ENCODE measurements around the gene WDR6.
A peak's percentile ranks its signal among the peaks of the same experiment; 100 is the strongest.

WDR6 gene

GRCh38 chr3:49027634-49028033 is 20.4 kb downstream of the WDR6 start:
- Histone ChIP-seq H2AFZ (no peak overlapping the region), H3K4me2 (ENCODE audit: low read length) (no peak overlapping the region), H3K36me3 (ENCODE audit: control insufficient read depth, insufficient read depth, low read length) (no peaks in the 10 kb centered on the region), H3K9ac (no peak overlapping the region), H3K4me1 (peaks cover 11% of the 10 kb centered on the region), H3K79me2 (peaks cover 3% of the 10 kb centered on the region), H3K4me3 (ENCODE audit: low read depth, low read length) (no peak overlapping the region), H3K27me3 (ENCODE audit: control insufficient read depth, insufficient read depth, low read length) (no peaks in the 10 kb centered on the region), H3K9me3 (ENCODE audit: control insufficient read depth, low read length) (no peaks in the 10 kb centered on the region), H3K27ac (no peak overlapping the region)
- no peak for TF ChIP-seq CTCF (IDR thresholded peaks at IDR 0.05)

GRCh38 chr3:49028298-49028672 is 21.1 kb downstream of the WDR6 start:
- no peaks in the 10 kb centered on the region for H3K27me3 ChIP-seq (ENCODE audit: control insufficient read depth, insufficient read depth, low read length)
- TF ChIP-seq CTCF (IDR thresholded peaks at IDR 0.05), result no peak
- H3K36me3 ChIP-seq (ENCODE audit: control insufficient read depth, insufficient read depth, low read length), result no peaks in the 10 kb centered on the region
- H3K4me3 ChIP-seq (ENCODE audit: low read depth, low read length), result peak overlapping the region; percentile 78
- peaks cover 11% of the 10 kb centered on the region for H3K4me1 ChIP-seq
- H3K4me2 ChIP-seq (ENCODE audit: low read length), result peak overlapping the region; percentile 83
- H3K9ac ChIP-seq, result no peak overlapping the region
- H3K79me2 ChIP-seq, result peaks cover 3% of the 10 kb centered on the region
- H3K27ac ChIP-seq, result peak overlapping the region; percentile 89
- H3K9me3 ChIP-seq (ENCODE audit: control insufficient read depth, low read length), result no peaks in the 10 kb centered on the region
- no peak overlapping the region for H2AFZ ChIP-seq

- peak; percentile 27 for TF ChIP-seq CTCF (IDR thresholded peaks at IDR 0.05)
- peak within 1 kb of the TSS; percentile 82 for H2AFZ ChIP-seq
- H3K9ac ChIP-seq, result peak within 1 kb of the TSS; percentile 68
- H3K27ac ChIP-seq, result peak within 1 kb of the TSS; percentile 89
- H3K9me3 ChIP-seq (ENCODE audit: control insufficient read depth, low read length), result no peaks in the 10 kb centered on the region
- H3K4me3 ChIP-seq (ENCODE audit: low read depth, low read length), result peak within 1 kb of the TSS; percentile 78
- H3K79me2 ChIP-seq, result peaks cover 3% of the 10 kb centered on the region
- H3K4me1 ChIP-seq, result peaks cover 11% of the 10 kb centered on the region
- H3K27me3 ChIP-seq (ENCODE audit: control insufficient read depth, insufficient read depth, low read length), result no peaks in the 10 kb centered on the region
- no peaks in the 10 kb centered on the region for H3K36me3 ChIP-seq (ENCODE audit: control insufficient read depth, insufficient read depth, low read length)
- H3K4me2 ChIP-seq (ENCODE audit: low read length), result peak within 1 kb of the TSS; percentile 83
These were observed 21.7 kb downstream of the WDR6 start, which contains the start of gene IMPDH2 for GRCh38 chr3:49028673-49029562. Gene IMPDH2, minus strand, starts transcription at chr3:49029398. Its CDS starts 48 bp downstream, at chr3:49029350.

- Histone ChIP-seq H3K27me3 (ENCODE audit: control insufficient read depth, insufficient read depth, low read length) (no peaks in the 10 kb centered on the region), H2AFZ (peak overlapping the region; percentile 82), H3K4me1 (peaks cover 11% of the 10 kb centered on the region), H3K36me3 (ENCODE audit: control insufficient read depth, insufficient read depth, low read length) (no peaks in the 10 kb centered on the region), H3K4me3 (ENCODE audit: low read depth, low read length) (peak overlapping the region; percentile 78), H3K9me3 (ENCODE audit: control insufficient read depth, low read length) (no peaks in the 10 kb centered on the region), H3K79me2 (peaks cover 3% of the 10 kb centered on the region), H3K4me2 (ENCODE audit: low read length) (peak overlapping the region; percentile 83), H3K9ac (no peak overlapping the region), H3K27ac (peak overlapping the region; percentile 89)
- TF ChIP-seq CTCF (IDR thresholded peaks at IDR 0.05), result no peak
These were observed 22.3 kb downstream of the WDR6 start for GRCh38 chr3:49029563-49029884.

- H3K27me3 ChIP-seq (ENCODE audit: control insufficient read depth, insufficient read depth, low read length), result no peaks in the 10 kb centered on the region
- TF ChIP-seq CTCF (IDR thresholded peaks at IDR 0.05), result no peak
- H3K36me3 ChIP-seq (ENCODE audit: control insufficient read depth, insufficient read depth, low read length), result no peaks in the 10 kb centered on the region
- H2AFZ ChIP-seq, result no peak overlapping the region
- H3K4me3 ChIP-seq (ENCODE audit: low read depth, low read length), result no peak overlapping the region
- no peak overlapping the region for H3K4me2 ChIP-seq (ENCODE audit: low read length)
- H3K27ac ChIP-seq, result no peak overlapping the region
- no peaks in the 10 kb centered on the region for H3K9me3 ChIP-seq (ENCODE audit: control insufficient read depth, low read length)
- no peak overlapping the region for H3K9ac ChIP-seq
- H3K4me1 ChIP-seq, result peaks cover 11% of the 10 kb centered on the region
- peaks cover 3% of the 10 kb centered on the region for H3K79me2 ChIP-seq
These were observed 23.1 kb downstream of the WDR6 start for GRCh38 chr3:49030321-49030720.
